Measurements from ENCODE around the gene KIAA0513.
A peak's percentile ranks its signal among the peaks of the same experiment; 100 is the strongest.

The KIAA0513 gene

GRCh38 chr16:85126705-85127378, 99.2 kb downstream of the KIAA0513 start:
- Histone ChIP-seq H3K4me1 (ENCODE audit: control insufficient read depth in 5 of 5, insufficient read depth in 5 of 5, low read length in 5 of 5) (peaks cover 22 to 60% (median 45%) of the 10 kb centered on the region in 5 donors), H3K36me3 (ENCODE audit: control insufficient read depth in 5 of 5, insufficient read depth in 5 of 5, low read length in 5 of 5) (no peaks in the 10 kb centered on the region), H3K27ac (ENCODE audit: low read depth, low read length) (peak overlapping the region; percentile 54), H3K27me3 (ENCODE audit: control insufficient read depth in 5 of 5, insufficient read depth in 4 of 5, low read length in 5 of 5) (no peaks in the 10 kb centered on the region), H3K4me3 (ENCODE audit: low read depth in 1 of 5, low read length in 5 of 5) (no peak overlapping the region), H3K9ac (ENCODE audit: low read length in 5 of 5) (peak overlapping the region in 2 of 5 donors; percentile 14 to 35), H3K9me3 (ENCODE audit: control insufficient read depth in 5 of 5, low read length in 5 of 5) (no peaks in the 10 kb centered on the region)

DNA sequence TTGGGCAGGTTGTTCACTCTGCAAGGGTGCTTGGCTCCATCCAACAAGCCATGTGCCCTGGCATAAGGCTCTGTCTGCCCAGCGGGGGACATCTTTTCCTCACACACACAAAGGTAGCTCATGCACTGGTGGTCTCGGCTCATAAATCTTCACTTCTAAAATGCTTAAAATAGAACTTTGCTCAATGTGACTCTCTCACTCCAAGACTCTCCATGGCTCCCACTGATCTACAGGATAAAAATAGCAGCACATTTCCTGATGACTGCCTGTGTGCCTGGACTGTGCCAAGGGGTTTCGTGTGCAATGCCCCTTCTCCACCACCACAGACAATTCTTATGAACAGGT, 99.8 kb downstream of the KIAA0513 start:
- H3K4me1 ChIP-seq (ENCODE audit: control insufficient read depth in 5 of 5, insufficient read depth in 5 of 5, low read length in 5 of 5), result peaks cover 22 to 60% (median 45%) of the 10 kb centered on the region in 5 donors
- no peak overlapping the region for H3K4me3 ChIP-seq (ENCODE audit: low read depth in 1 of 5, low read length in 5 of 5)
- no peaks in the 10 kb centered on the region for H3K9me3 ChIP-seq (ENCODE audit: control insufficient read depth in 5 of 5, low read length in 5 of 5)
- no peaks in the 10 kb centered on the region for H3K36me3 ChIP-seq (ENCODE audit: control insufficient read depth in 5 of 5, insufficient read depth in 5 of 5, low read length in 5 of 5)
- no peak overlapping the region for H3K9ac ChIP-seq (ENCODE audit: low read length in 5 of 5)
- no peak overlapping the region for H3K27ac ChIP-seq (ENCODE audit: low read depth, low read length)
- no peaks in the 10 kb centered on the region for H3K27me3 ChIP-seq (ENCODE audit: control insufficient read depth in 5 of 5, insufficient read depth in 4 of 5, low read length in 5 of 5)

GRCh38 chr16:85128079-85128837, 100.7 kb downstream of the KIAA0513 start:
- peaks cover 22 to 59% (median 45%) of the 10 kb centered on the region in 5 donors for H3K4me1 ChIP-seq (ENCODE audit: control insufficient read depth in 5 of 5, insufficient read depth in 5 of 5, low read length in 5 of 5)
- H3K9ac ChIP-seq (ENCODE audit: low read length in 5 of 5), result no peak overlapping the region
- H3K9me3 ChIP-seq (ENCODE audit: control insufficient read depth in 5 of 5, low read length in 5 of 5), result no peaks in the 10 kb centered on the region
- no peak overlapping the region for H3K4me3 ChIP-seq (ENCODE audit: low read depth in 1 of 5, low read length in 5 of 5)
- no peaks in the 10 kb centered on the region for H3K27me3 ChIP-seq (ENCODE audit: control insufficient read depth in 5 of 5, insufficient read depth in 4 of 5, low read length in 5 of 5)
- no peaks in the 10 kb centered on the region for H3K36me3 ChIP-seq (ENCODE audit: control insufficient read depth in 5 of 5, insufficient read depth in 5 of 5, low read length in 5 of 5)
- no peak overlapping the region for H3K27ac ChIP-seq (ENCODE audit: low read depth, low read length)

GRCh38 chr16:85129876-85130704, 102.5 kb downstream of the KIAA0513 start:
- peak overlapping the region; percentile 86 for H3K27ac ChIP-seq (ENCODE audit: low read depth, low read length)
- no peaks in the 10 kb centered on the region for H3K9me3 ChIP-seq (ENCODE audit: control insufficient read depth in 5 of 5, low read length in 5 of 5)
- H3K4me3 ChIP-seq (ENCODE audit: low read depth in 1 of 5, low read length in 5 of 5), result peak overlapping the region in 1 of 5 donors; percentile 16
- peak overlapping the region in 4 of 5 donors; percentile 16 to 48 (median 32) for H3K9ac ChIP-seq (ENCODE audit: low read length in 5 of 5)
- H3K27me3 ChIP-seq (ENCODE audit: control insufficient read depth in 5 of 5, insufficient read depth in 4 of 5, low read length in 5 of 5), result no peaks in the 10 kb centered on the region
- no peaks in the 10 kb centered on the region for H3K36me3 ChIP-seq (ENCODE audit: control insufficient read depth in 5 of 5, insufficient read depth in 5 of 5, low read length in 5 of 5)
- peaks cover 21 to 59% (median 38%) of the 10 kb centered on the region in 5 donors for H3K4me1 ChIP-seq (ENCODE audit: control insufficient read depth in 5 of 5, insufficient read depth in 5 of 5, low read length in 5 of 5)

- H3K4me3 ChIP-seq (ENCODE audit: low read depth in 1 of 5, low read length in 5 of 5), result peak overlapping the region in 1 of 5 donors; percentile 16
- H3K9me3 ChIP-seq (ENCODE audit: control insufficient read depth in 5 of 5, low read length in 5 of 5), result no peaks in the 10 kb centered on the region
- H3K27me3 ChIP-seq (ENCODE audit: control insufficient read depth in 5 of 5, insufficient read depth in 4 of 5, low read length in 5 of 5), result no peaks in the 10 kb centered on the region
- peaks cover 21 to 62% (median 44%) of the 10 kb centered on the region in 5 donors for H3K4me1 ChIP-seq (ENCODE audit: control insufficient read depth in 5 of 5, insufficient read depth in 5 of 5, low read length in 5 of 5)
- peak overlapping the region; percentile 86 for H3K27ac ChIP-seq (ENCODE audit: low read depth, low read length)
- no peaks in the 10 kb centered on the region for H3K36me3 ChIP-seq (ENCODE audit: control insufficient read depth in 5 of 5, insufficient read depth in 5 of 5, low read length in 5 of 5)
- peak overlapping the region in 3 of 5 donors; percentile 2 to 48 (median 16) for H3K9ac ChIP-seq (ENCODE audit: low read length in 5 of 5)
Observed at GRCh38 chr16:85130705-85131028, 103.1 kb downstream of the KIAA0513 start.

GRCh38 chr16:85132456-85133289, 105.1 kb downstream of the KIAA0513 start:
- Histone ChIP-seq H3K9ac (ENCODE audit: low read length in 5 of 5) (no peak overlapping the region), H3K4me1 (ENCODE audit: control insufficient read depth in 5 of 5, insufficient read depth in 5 of 5, low read length in 5 of 5) (peaks cover 19 to 64% (median 52%) of the 10 kb centered on the region in 5 donors), H3K4me3 (ENCODE audit: low read depth in 1 of 5, low read length in 5 of 5) (no peak overlapping the region), H3K27me3 (ENCODE audit: control insufficient read depth in 5 of 5, insufficient read depth in 4 of 5, low read length in 5 of 5) (no peaks in the 10 kb centered on the region), H3K36me3 (ENCODE audit: control insufficient read depth in 5 of 5, insufficient read depth in 5 of 5, low read length in 5 of 5) (no peaks in the 10 kb centered on the region), H3K27ac (ENCODE audit: low read depth, low read length) (no peak overlapping the region), H3K9me3 (ENCODE audit: control insufficient read depth in 5 of 5, low read length in 5 of 5) (no peaks in the 10 kb centered on the region)

DNA sequence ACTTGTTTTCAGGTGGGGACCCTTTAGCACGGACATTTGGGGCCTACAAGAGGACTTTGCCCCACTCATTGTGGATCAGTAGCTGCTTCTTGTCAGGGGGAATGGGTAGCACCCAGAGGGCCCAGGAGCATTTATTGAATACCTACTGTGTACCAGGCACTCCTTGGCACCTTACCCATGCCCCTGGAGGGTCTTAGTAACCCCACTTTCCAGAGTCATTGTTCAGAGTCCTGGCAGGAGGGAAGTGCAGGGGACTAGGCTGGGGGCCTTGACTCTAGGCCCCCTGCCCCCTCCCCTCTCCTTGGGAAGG, 105.7 kb downstream of the KIAA0513 start:
- no peaks in the 10 kb centered on the region for H3K36me3 ChIP-seq (ENCODE audit: control insufficient read depth in 5 of 5, insufficient read depth in 5 of 5, low read length in 5 of 5)
- H3K9ac ChIP-seq (ENCODE audit: low read length in 5 of 5), result no peak overlapping the region
- H3K4me1 ChIP-seq (ENCODE audit: control insufficient read depth in 5 of 5, insufficient read depth in 5 of 5, low read length in 5 of 5), result peaks cover 19 to 70% (median 57%) of the 10 kb centered on the region in 5 donors
- H3K27ac ChIP-seq (ENCODE audit: low read depth, low read length), result no peak overlapping the region
- no peak overlapping the region for H3K4me3 ChIP-seq (ENCODE audit: low read depth in 1 of 5, low read length in 5 of 5)
- H3K9me3 ChIP-seq (ENCODE audit: control insufficient read depth in 5 of 5, low read length in 5 of 5), result no peaks in the 10 kb centered on the region
- H3K27me3 ChIP-seq (ENCODE audit: control insufficient read depth in 5 of 5, insufficient read depth in 4 of 5, low read length in 5 of 5), result no peaks in the 10 kb centered on the region

DNA sequence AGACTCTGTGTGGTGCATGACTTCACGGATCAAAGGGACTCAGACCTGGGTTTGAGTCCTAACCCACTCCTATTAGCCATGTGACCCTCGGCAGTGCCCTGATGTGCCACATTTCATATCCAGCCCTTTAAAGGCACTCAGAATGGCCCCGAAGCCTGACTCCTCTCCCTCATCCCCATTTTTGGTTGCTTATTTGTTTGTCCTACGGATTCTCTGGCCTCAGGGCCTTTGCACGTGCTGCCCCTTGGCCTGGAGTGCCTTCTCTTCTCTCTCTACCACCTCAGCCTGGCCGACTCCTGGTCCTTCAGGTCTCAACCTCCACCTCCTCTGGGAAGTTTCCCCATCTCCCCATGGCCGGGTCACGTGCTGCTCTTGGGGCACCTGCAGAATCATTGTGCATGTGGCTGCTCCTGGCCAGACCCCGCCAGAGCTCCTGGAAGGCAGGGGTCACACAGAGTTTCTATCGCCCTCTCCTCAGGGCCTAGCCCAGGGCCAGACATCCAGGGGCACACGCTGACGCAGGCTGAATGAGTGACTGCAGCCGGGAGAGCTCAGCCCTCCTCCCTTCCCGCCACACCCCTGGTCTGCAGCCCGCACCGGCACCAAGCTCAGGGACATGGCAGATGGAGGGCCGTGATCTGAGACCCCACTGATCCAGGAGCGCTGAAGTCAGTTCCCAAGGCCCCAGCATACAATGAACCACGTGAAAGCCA, 106.6 kb downstream of the KIAA0513 start:
- Histone ChIP-seq H3K36me3 (ENCODE audit: control insufficient read depth in 5 of 5, insufficient read depth in 5 of 5, low read length in 5 of 5) (no peaks in the 10 kb centered on the region), H3K27me3 (ENCODE audit: control insufficient read depth in 5 of 5, insufficient read depth in 4 of 5, low read length in 5 of 5) (no peaks in the 10 kb centered on the region), H3K4me3 (ENCODE audit: low read depth in 1 of 5, low read length in 5 of 5) (no peak overlapping the region), H3K9ac (ENCODE audit: low read length in 5 of 5) (no peak overlapping the region), H3K9me3 (ENCODE audit: control insufficient read depth in 5 of 5, low read length in 5 of 5) (no peaks in the 10 kb centered on the region), H3K4me1 (ENCODE audit: control insufficient read depth in 5 of 5, insufficient read depth in 5 of 5, low read length in 5 of 5) (peaks cover 19 to 68% (median 64%) of the 10 kb centered on the region in 5 donors), H3K27ac (ENCODE audit: low read depth, low read length) (no peak overlapping the region)

GRCh38 chr16:85134789-85135142, 107.2 kb downstream of the KIAA0513 start:
- Histone ChIP-seq H3K27ac (ENCODE audit: low read depth, low read length) (no peak overlapping the region), H3K27me3 (ENCODE audit: control insufficient read depth in 5 of 5, insufficient read depth in 4 of 5, low read length in 5 of 5) (no peaks in the 10 kb centered on the region), H3K9ac (ENCODE audit: low read length in 5 of 5) (peak overlapping the region in 1 of 5 donors; percentile 31), H3K36me3 (ENCODE audit: control insufficient read depth in 5 of 5, insufficient read depth in 5 of 5, low read length in 5 of 5) (no peaks in the 10 kb centered on the region), H3K9me3 (ENCODE audit: control insufficient read depth in 5 of 5, low read length in 5 of 5) (no peaks in the 10 kb centered on the region), H3K4me1 (ENCODE audit: control insufficient read depth in 5 of 5, insufficient read depth in 5 of 5, low read length in 5 of 5) (peaks cover 17 to 65% (median 61%) of the 10 kb centered on the region in 5 donors), H3K4me3 (ENCODE audit: low read depth in 1 of 5, low read length in 5 of 5) (peak overlapping the region in 1 of 5 donors; percentile 8)
